IPS-18a (cell line): ENCODE measurements around the gene TLN1.
A peak's percentile ranks its signal among the peaks of the same experiment; 100 is the strongest.

Experiments
- H3K27ac ChIP-seq: one replicate; pipeline ENCODE4 v1.5.1; 2013; ENCODE audit warnings: low read length
- H3K27me3 ChIP-seq: one replicate; pipeline ENCODE4 v1.6.1; 2013; ENCODE audit warnings: mild to moderate bottlenecking, low read length; ENCODE audit not compliant: control insufficient read depth, insufficient read depth
- H3K36me3 ChIP-seq: one replicate; pipeline ENCODE4 v1.6.1; 2013; ENCODE audit warnings: low read depth, low read length; ENCODE audit not compliant: control insufficient read depth
- H3K4me1 ChIP-seq: one replicate; pipeline ENCODE4 v1.6.1; 2013; ENCODE audit warnings: low read depth, low read length; ENCODE audit not compliant: control insufficient read depth
- H3K4me3 ChIP-seq: one replicate; pipeline ENCODE4 v1.5.1; 2013; ENCODE audit warnings: low read length
- H3K9ac ChIP-seq: one replicate; pipeline ENCODE4 v1.6.1; 2013; ENCODE audit warnings: mild to moderate bottlenecking, low read length, moderate library complexity
- H3K9me3 ChIP-seq: one replicate; pipeline ENCODE4 v1.6.1; 2013; ENCODE audit warnings: low read depth, low read length; ENCODE audit not compliant: control insufficient read depth

The TLN1 gene

GRCh38 chr9:35753466-35753865, 21.5 kb upstream of the TLN1 start:
- H3K27ac ChIP-seq: no peak overlapping the region
- no peak overlapping the region for H3K4me3 ChIP-seq
- H3K9ac ChIP-seq: no peak overlapping the region
- H3K9me3 ChIP-seq: no peaks in the 10 kb centered on the region
- peaks cover 31% of the 10 kb centered on the region for H3K36me3 ChIP-seq
- no peaks in the 10 kb centered on the region for H3K27me3 ChIP-seq
- H3K4me1 ChIP-seq: peaks cover 10% of the 10 kb centered on the region

GRCh38 chr9:35750256-35750531, 18.2 kb upstream of the TLN1 start:
- Histone ChIP-seq H3K4me1 (peaks cover 4% of the 10 kb centered on the region), H3K27ac (no peak overlapping the region)

GRCh38 chr9:35749515-35750255, 17.7 kb upstream of the TLN1 start:
- H3K27me3 ChIP-seq: no peaks in the 10 kb centered on the region
- peaks cover 32% of the 10 kb centered on the region for H3K36me3 ChIP-seq
- H3K9me3 ChIP-seq: no peaks in the 10 kb centered on the region
- no peak overlapping the region for H3K27ac ChIP-seq
- peak overlapping the region; percentile 35 for H3K9ac ChIP-seq
- H3K4me3 ChIP-seq: peak overlapping the region; percentile 86
- peaks cover 4% of the 10 kb centered on the region for H3K4me1 ChIP-seq

More at GRCh38 chr9:35750256-35750531, 18.2 kb upstream of the TLN1 start:
- no peaks in the 10 kb centered on the region for H3K9me3 ChIP-seq
- peaks cover 31% of the 10 kb centered on the region for H3K36me3 ChIP-seq
- H3K27me3 ChIP-seq: no peaks in the 10 kb centered on the region
- H3K4me3 ChIP-seq: peak overlapping the region; percentile 86
- H3K9ac ChIP-seq: no peak overlapping the region

GRCh38 chr9:35748858-35749514, 17.0 kb upstream of the TLN1 start, which contains the start of the genes GBA2 and RGP1:
Gene GBA2 (minus strand): TSS chr9:35749228. CDS start chr9:35748704, 524 bp downstream.
Gene RGP1 (plus strand): TSS chr9:35749287. CDS start chr9:35749756, 469 bp downstream.
- H3K27me3 ChIP-seq: no peaks in the 10 kb centered on the region
- H3K4me3 ChIP-seq: peak within 1 kb of the TSS; percentile 86
- no peak within 1 kb of the TSS for H3K27ac ChIP-seq
- H3K9me3 ChIP-seq: no peaks in the 10 kb centered on the region
- peaks cover 4% of the 10 kb centered on the region for H3K4me1 ChIP-seq
- H3K9ac ChIP-seq: peak within 1 kb of the TSS; percentile 56
- H3K36me3 ChIP-seq: peaks cover 37% of the 10 kb centered on the region

- H3K4me3 ChIP-seq: peak overlapping the region; percentile 86
- peaks cover 4% of the 10 kb centered on the region for H3K4me1 ChIP-seq
- no peak overlapping the region for H3K27ac ChIP-seq
- H3K9me3 ChIP-seq: no peaks in the 10 kb centered on the region
- peaks cover 39% of the 10 kb centered on the region for H3K36me3 ChIP-seq
- H3K9ac ChIP-seq: peak overlapping the region; percentile 56
- H3K27me3 ChIP-seq: no peaks in the 10 kb centered on the region
Observed at GRCh38 chr9:35748242-35748857, 16.4 kb upstream of the TLN1 start.

- Histone ChIP-seq H3K4me3 (peak overlapping the region; percentile 86), H3K4me1 (peaks cover 4% of the 10 kb centered on the region), H3K27me3 (no peaks in the 10 kb centered on the region), H3K27ac (no peak overlapping the region), H3K9ac (no peak overlapping the region), H3K9me3 (no peaks in the 10 kb centered on the region), H3K36me3 (peaks cover 42% of the 10 kb centered on the region)
Observed at GRCh38 chr9:35746583-35746982, 14.6 kb upstream of the TLN1 start.

- H3K36me3 ChIP-seq: peaks cover 39% of the 10 kb centered on the region
- H3K9ac ChIP-seq: no peak overlapping the region
- H3K27me3 ChIP-seq: no peaks in the 10 kb centered on the region
- no peaks in the 10 kb centered on the region for H3K9me3 ChIP-seq
- peaks cover 4% of the 10 kb centered on the region for H3K4me1 ChIP-seq
- no peak overlapping the region for H3K4me3 ChIP-seq
- no peak overlapping the region for H3K27ac ChIP-seq
Observed at GRCh38 chr9:35745569-35745968, 13.6 kb upstream of the TLN1 start.

- Histone ChIP-seq H3K9me3 (no peaks in the 10 kb centered on the region), H3K27ac (no peak overlapping the region), H3K36me3 (peaks cover 54% of the 10 kb centered on the region), H3K27me3 (no peaks in the 10 kb centered on the region), H3K9ac (no peak overlapping the region), H3K4me3 (no peak overlapping the region), H3K4me1 (no peaks in the 10 kb centered on the region)
Observed at GRCh38 chr9:35743880-35744518, 12.0 kb upstream of the TLN1 start.

- Histone ChIP-seq H3K9ac (no peak overlapping the region), H3K36me3 (peaks cover 59% of the 10 kb centered on the region)
Observed at GRCh38 chr9:35743452-35743851, 11.5 kb upstream of the TLN1 start.

GRCh38 chr9:35741740-35742139, 9.7 kb upstream of the TLN1 start:
- peaks cover 76% of the 10 kb centered on the region for H3K36me3 ChIP-seq

More at GRCh38 chr9:35743452-35743851, 11.5 kb upstream of the TLN1 start:
- Histone ChIP-seq H3K4me1 (no peaks in the 10 kb centered on the region), H3K27me3 (no peaks in the 10 kb centered on the region), H3K4me3 (no peak overlapping the region), H3K27ac (no peak overlapping the region), H3K9me3 (no peaks in the 10 kb centered on the region)

GRCh38 chr9:35740243-35740642, 8.2 kb upstream of the TLN1 start:
- H3K27me3 ChIP-seq: no peaks in the 10 kb centered on the region
- H3K27ac ChIP-seq: no peak overlapping the region
- H3K9me3 ChIP-seq: no peaks in the 10 kb centered on the region
- no peaks in the 10 kb centered on the region for H3K4me1 ChIP-seq
- H3K9ac ChIP-seq: no peak overlapping the region
- H3K36me3 ChIP-seq: peaks cover 91% of the 10 kb centered on the region
- no peak overlapping the region for H3K4me3 ChIP-seq

More at GRCh38 chr9:35741740-35742139, 9.7 kb upstream of the TLN1 start:
- H3K9ac ChIP-seq: no peak overlapping the region
- no peak overlapping the region for H3K4me3 ChIP-seq
- no peaks in the 10 kb centered on the region for H3K4me1 ChIP-seq
- no peaks in the 10 kb centered on the region for H3K9me3 ChIP-seq
- H3K27me3 ChIP-seq: no peaks in the 10 kb centered on the region
- H3K27ac ChIP-seq: no peak overlapping the region
